Measurements from ENCODE around the gene BICDL2. TPM values are rescaled to one million over a fixed set of nuclear protein-coding genes. Genes with fewer than 3 reads are reported as not detected.
A peak's percentile ranks its signal among the peaks of the same experiment; 100 is the strongest.

The BICDL2 gene
- total RNA-seq, 2 experiments from 2014 or later = 0.20 to 0.23 TPM

- Mint-ChIP-seq H3K36me3 (ENCODE audit: low read depth) (peaks cover 2% of the 10 kb centered on the region), H3K4me1 (peaks cover 6% of the 10 kb centered on the region), H3K27me3 (peaks cover 72% of the 10 kb centered on the region), H3K9me3 (no peaks in the 10 kb centered on the region), H3K27ac (no peak overlapping the region), H3K4me3 (no peak overlapping the region)
- POLR2A ChIA-PET = no interaction called here
- CTCF ChIA-PET = interaction anchor here (0.7 to 9.4 kb wide), 5 partner anchors 8 to 502 kb away, joined by 3 to 119 read pairs (median 7); partner anchors contain the start of gene TNFRSF12A
- DNase-seq = no peak
Observed at GRCh38 chr16:3038256-3038655, 1.5 kb upstream of the BICDL2 start.

DNA sequence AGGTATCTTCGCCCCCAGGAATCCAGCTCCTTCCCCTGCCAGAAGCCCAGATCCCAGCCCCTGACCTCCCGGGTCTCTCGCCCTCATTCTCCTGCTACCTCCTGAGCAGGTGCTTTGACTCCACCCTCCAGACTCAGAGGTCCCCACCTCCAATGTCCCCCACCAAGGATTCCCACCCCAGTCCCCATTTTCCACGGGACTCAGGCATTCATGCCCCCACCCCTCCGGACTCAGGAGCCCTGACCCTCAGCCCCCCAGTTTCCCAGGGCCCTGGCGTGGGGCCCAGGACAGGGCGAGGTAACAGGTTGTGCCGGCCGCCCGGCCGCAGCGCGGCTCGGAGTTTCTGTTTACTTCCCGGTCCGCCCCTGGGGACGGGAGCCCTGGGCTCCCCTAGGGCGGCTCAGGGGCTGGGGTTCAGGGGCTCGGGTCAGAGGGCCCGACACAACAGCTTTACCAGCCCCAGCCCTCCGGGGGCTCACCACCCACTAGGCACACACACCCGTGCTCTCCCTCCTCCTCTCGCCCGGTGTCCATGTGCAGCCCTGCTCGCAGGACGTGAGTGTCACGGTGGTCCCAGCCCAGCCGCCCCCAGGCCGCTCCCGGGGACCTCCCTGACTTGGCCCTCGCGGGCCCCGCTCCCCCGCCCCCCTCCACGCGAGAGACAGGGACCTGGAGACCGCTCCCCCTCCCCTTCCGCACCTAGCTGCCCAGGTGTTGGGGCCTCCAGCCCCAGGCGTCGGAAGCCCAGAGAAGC lies 595 bp downstream of the BICDL2 start:
- Mint-ChIP-seq H3K9me3 (no peaks in the 10 kb centered on the region), H3K27ac (no peak overlapping the region), H3K27me3 (peaks cover 78% of the 10 kb centered on the region), H3K4me1 (peaks cover 14% of the 10 kb centered on the region), H3K36me3 (ENCODE audit: low read depth) (peaks cover 2% of the 10 kb centered on the region), H3K4me3 (no peak overlapping the region)
- POLR2A ChIA-PET = no interaction called here
- CTCF ChIA-PET = interaction anchor here (0.7 to 9.5 kb wide), 5 partner anchors 9 to 93 kb away, joined by 3 to 90 read pairs (median 7); partner anchors contain the start of genes CLDN6, HCFC1R1, IL32 and THOC6
- no peak for DNase-seq

DNA sequence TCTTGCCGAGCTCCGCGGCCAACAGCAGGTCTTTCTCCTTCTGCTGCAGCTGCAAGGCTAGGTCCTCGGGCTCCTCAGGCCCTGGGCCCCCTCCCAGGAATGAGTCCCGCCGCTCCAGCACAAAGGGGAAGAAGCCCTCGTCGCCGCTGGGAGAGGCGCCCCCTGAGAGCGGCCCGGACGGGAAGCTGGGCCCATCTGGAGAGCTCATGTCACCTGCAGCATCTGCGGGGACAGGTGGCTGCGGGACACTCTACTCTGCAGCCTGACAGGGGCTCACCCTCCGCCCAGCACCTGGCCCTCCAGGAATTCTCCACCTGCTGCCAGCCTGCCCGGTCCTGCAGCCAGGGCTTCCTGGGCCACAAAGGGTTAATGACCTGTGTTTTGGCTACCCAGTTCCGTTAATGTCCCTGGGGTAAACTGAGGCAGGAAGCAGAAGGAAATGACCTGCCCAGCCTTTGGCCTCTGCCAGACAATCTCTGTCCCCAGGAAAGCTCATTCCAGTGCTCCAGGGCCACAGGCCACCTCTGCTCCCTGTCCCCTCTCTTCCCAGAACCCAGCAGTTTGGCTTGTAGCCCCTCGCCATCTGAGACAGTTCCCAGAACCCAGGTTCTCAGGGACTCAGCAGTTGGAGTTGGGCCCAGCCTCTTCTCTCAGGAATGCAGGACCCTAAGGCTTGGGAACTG lies 1.3 kb downstream of the BICDL2 start:
- DNase-seq = no peak
- Mint-ChIP-seq H3K36me3 (ENCODE audit: low read depth) (peaks cover 2% of the 10 kb centered on the region), H3K27ac (no peak overlapping the region), H3K9me3 (no peaks in the 10 kb centered on the region), H3K4me3 (no peak overlapping the region), H3K27me3 (peaks cover 76% of the 10 kb centered on the region), H3K4me1 (peaks cover 16% of the 10 kb centered on the region)
- CTCF ChIA-PET = interaction anchor here (0.6 to 9.5 kb wide), 6 partner anchors 8 to 94 kb away, joined by 3 to 90 read pairs (median 5); partner anchors contain the start of genes CLDN6, HCFC1R1, IL32 and THOC6
- POLR2A ChIA-PET = no interaction called here

GRCh38 chr16:3032624-3033023 lies 4.1 kb downstream of the BICDL2 start:
- H3K27me3 Mint-ChIP-seq = peaks cover 66% of the 10 kb centered on the region

DNA sequence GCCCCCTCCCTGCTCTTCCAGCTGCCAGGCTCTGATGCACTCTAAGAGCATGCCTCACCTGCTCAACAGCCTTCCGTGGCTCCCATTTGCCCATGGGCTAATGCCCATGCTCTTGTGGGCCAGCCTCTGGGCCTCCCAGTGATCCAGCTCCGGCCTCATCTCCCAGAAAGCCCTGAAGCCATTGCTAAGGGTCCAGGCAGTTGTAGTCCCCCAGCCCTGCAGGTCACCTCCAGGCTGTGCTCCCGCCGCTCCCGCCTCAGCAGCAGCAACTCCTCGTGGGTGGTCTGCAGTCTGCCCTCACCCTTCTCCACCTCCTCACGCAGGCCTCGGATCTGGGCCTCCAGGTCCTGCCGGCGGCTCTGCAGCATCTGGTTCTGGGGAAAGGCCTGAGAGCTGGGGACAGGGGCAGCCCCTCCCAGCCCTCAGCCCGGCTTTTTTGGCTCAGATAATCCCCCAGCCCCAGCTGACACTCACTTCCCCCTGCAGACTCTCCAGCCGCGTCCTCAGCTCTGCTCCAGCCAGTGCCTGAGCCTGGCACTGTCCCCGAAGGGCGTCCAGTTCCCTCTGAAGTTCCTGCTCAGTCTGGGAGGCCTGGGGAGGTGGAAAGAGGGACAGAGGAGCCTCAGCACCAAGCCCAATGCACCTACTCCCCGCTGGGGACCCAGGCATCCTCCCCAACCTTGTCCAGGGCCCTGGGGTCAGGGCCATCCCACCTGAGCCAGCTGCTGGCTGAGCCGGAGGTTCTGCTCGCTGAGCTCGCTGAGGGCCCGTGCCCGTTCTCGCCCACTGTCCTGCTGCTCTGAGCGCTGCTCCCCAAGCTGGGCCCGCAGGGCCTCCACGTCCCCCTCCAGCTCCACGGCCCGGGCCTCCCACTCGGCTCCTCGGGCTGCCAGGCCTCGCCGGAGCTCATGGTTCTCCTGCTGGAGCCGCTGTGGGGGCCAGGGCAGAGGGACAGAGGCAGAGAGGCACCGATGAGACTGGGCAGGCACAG lies 6.2 kb downstream of the BICDL2 start:
- Mint-ChIP-seq H3K27ac (no peak overlapping the region), H3K36me3 (ENCODE audit: low read depth) (peaks cover 16% of the 10 kb centered on the region), H3K9me3 (no peaks in the 10 kb centered on the region), H3K4me1 (peaks cover 33% of the 10 kb centered on the region), H3K4me3 (peak overlapping the region; percentile 60), H3K27me3 (peaks cover 54% of the 10 kb centered on the region)
- DNase-seq = no peak
- POLR2A ChIA-PET = interaction anchor here (0.6 to 0.9 kb wide), 2 partner anchors 18 to 548 kb away, joined by 3 to 5 read pairs; no protein-coding TSS in a partner anchor
- CTCF ChIA-PET = interaction anchor here (0.6 to 9.5 kb wide), 15 partner anchors 9 to 589 kb away, joined by 3 to 119 read pairs (median 5); partner anchors contain the start of genes CLDN6, HCFC1R1, IL32 and MMP25

More at GRCh38 chr16:3032624-3033023, 4.1 kb downstream of the BICDL2 start:
- Mint-ChIP-seq H3K27ac (no peak overlapping the region), H3K4me1 (peaks cover 34% of the 10 kb centered on the region), H3K36me3 (ENCODE audit: low read depth) (peaks cover 2% of the 10 kb centered on the region), H3K9me3 (no peaks in the 10 kb centered on the region), H3K4me3 (no peak overlapping the region)
- ChIA-PET POLR2A (interaction anchor here (0.7 kb wide), 1 partner anchor 254 kb away, joined by 3 read pairs; no protein-coding TSS in a partner anchor), CTCF (interaction anchor here (0.9 to 9.5 kb wide), 11 partner anchors 9 to 115 kb away, joined by 3 to 119 read pairs (median 7); partner anchors contain the start of genes CLDN6, HCFC1R1, IL32 and MMP25)
- DNase-seq = no peak

DNA sequence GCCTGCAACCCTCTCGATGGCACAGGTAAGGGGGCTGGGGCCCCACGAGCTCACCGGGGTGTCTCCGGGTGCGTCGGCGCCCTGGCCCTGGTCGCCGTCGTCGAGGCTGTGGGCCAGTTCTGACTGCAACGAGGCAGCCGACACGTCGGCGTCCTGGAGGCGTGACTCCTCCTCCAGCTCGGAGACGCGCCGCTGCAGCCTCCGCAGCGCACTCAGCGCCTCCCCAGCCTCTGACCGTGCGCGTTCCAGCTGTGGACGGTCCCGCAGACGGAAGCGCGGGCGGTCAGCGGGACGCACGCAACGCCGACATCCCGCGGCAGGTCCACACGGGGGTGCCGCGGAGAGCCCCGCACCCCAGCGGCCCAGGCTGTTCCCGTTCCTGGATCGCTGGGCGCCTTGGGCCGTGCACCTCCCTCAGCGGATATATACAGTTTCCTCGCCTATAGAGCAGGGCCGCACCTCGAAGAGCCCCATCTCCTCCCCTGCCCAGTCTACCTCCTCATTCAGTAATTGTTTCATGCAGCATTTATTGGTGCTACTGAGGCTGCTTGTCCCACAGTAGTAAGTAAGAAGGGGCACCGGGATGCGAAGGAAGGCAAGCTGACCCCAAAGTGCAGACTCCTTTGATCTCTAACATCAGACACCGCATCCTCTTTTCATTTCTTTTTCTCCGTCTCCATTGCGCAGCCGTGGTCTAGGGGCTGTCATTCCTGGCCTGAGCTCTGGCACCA lies 7.1 kb downstream of the BICDL2 start:
- ChIA-PET POLR2A (interaction anchor here (0.6 to 1.1 kb wide), 3 partner anchors 10 to 48 kb away, joined by 3 read pairs; no protein-coding TSS in a partner anchor), CTCF (interaction anchor here (0.6 to 9.5 kb wide), 11 partner anchors 8 to 590 kb away, joined by 3 to 119 read pairs (median 16); partner anchors contain the start of genes CLDN6, HCFC1R1, IL32 and MMP25)
- H3K4me1 Mint-ChIP-seq = peaks cover 39% of the 10 kb centered on the region
- peak; percentile 58 for DNase-seq
- H3K36me3 Mint-ChIP-seq (ENCODE audit: low read depth) = peaks cover 19% of the 10 kb centered on the region
- H3K9me3 Mint-ChIP-seq = no peaks in the 10 kb centered on the region
- no peak overlapping the region for H3K27ac Mint-ChIP-seq
- H3K4me3 Mint-ChIP-seq = peak overlapping the region; percentile 60
- peaks cover 45% of the 10 kb centered on the region for H3K27me3 Mint-ChIP-seq

DNA sequence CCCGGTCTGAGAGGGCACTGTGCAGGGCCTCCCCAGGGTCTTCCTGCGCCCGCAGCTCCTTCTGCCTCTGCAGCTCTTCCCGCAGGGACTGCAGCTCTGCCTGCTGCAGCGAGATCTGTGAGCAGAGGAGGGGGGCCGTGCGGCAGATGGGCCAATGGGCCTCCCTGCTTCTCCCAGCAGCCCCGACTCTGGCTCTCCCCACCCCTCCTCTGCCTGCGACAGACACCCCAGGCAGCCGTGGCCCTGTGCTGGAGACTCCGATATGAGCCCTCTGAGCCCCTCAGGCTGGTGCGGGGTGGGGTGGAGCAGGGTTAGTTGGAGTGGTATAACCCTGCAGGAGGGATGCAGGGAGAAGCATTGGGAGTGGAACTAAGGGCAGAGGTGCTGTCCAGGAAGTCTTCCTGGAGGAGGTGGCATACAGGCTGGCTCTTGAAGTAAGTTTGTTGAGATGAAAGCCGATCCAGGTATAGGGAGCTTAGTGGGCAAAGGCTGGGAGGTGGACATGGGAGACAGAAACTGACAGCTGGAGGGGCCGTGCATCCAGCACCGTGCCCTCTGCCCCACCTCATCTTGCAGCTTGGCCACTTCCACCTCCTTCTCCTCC lies 7.9 kb downstream of the BICDL2 start:
- Mint-ChIP-seq H3K36me3 (ENCODE audit: low read depth) (peaks cover 20% of the 10 kb centered on the region), H3K9me3 (no peaks in the 10 kb centered on the region), H3K4me1 (peaks cover 43% of the 10 kb centered on the region), H3K4me3 (peak overlapping the region; percentile 60), H3K27ac (no peak overlapping the region), H3K27me3 (peaks cover 37% of the 10 kb centered on the region)
- no peak for DNase-seq
- ChIA-PET POLR2A (interaction anchor here (0.6 to 1.1 kb wide), 3 partner anchors 9 to 19 kb away, joined by 3 read pairs; partner anchors contain the start of gene TNFRSF12A), CTCF (interaction anchor here (0.5 to 9.5 kb wide), 34 partner anchors 7 to 481 kb away, joined by 3 to 119 read pairs (median 5); partner anchors contain the start of genes CLDN6, HCFC1R1, IL32 and MMP25)

DNA sequence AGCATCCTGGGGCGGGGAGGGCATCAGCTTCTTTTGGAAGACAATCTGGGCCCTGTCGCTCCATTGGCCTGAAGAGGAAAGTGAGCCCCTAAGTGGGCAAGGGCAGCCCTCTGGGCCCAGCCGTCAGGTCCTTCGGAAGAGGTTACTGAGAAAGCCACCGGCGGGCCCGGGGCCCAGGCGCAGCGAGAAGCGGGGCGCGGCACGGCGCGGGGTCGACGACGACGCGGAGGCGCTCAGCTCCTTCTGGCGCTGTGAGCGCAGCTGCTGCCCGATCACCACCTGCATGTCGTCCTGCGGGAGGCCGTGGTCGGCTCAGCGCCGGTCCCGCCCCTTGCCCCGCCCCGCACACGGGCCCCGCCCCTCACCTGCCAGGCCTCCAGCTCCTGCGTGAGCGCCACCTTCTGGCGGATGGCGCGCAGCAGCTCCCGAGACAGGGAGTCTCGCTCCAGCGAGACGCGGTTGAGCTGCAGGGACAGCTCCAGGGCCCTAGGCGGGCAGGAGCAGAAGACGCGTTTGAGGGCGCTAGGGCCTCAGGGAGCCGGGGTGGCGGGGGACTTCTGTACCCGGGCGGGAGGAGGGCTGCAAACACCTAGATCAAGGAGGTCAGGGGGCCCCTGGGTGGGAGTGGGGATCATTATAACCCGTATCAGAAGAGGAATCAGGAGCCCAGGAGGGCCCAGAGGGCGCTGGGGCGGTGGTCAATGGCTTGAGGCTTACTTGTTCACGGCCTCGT lies 8.6 kb downstream of the BICDL2 start:
- Mint-ChIP-seq H3K36me3 (ENCODE audit: low read depth) (peaks cover 19% of the 10 kb centered on the region), H3K27ac (peak overlapping the region; percentile 78), H3K9me3 (no peaks in the 10 kb centered on the region), H3K27me3 (peaks cover 30% of the 10 kb centered on the region), H3K4me1 (peaks cover 48% of the 10 kb centered on the region), H3K4me3 (peak overlapping the region; percentile 38)
- peak; percentile 88 for DNase-seq
- ChIA-PET POLR2A (interaction anchor here (0.5 to 0.9 kb wide), 2 partner anchors 8 to 89 kb away, joined by 3 read pairs; partner anchors contain the start of gene TNFRSF12A), CTCF (interaction anchor here (0.5 to 9.5 kb wide), 39 partner anchors 7 to 482 kb away, joined by 3 to 119 read pairs (median 4); partner anchors contain the start of genes BICDL2, CLDN6, HCFC1R1 and IL32)

GRCh38 chr16:3027489-3027795 lies 9.3 kb downstream of the BICDL2 start:
- peaks cover 19% of the 10 kb centered on the region for H3K36me3 Mint-ChIP-seq (ENCODE audit: low read depth)
- H3K4me3 Mint-ChIP-seq = no peak overlapping the region
- POLR2A ChIA-PET = no interaction called here

More at GRCh38 chr16:3027489-3027795, 9.3 kb downstream of the BICDL2 start:
- Mint-ChIP-seq H3K4me1 (peaks cover 52% of the 10 kb centered on the region), H3K9me3 (no peaks in the 10 kb centered on the region), H3K27me3 (peaks cover 23% of the 10 kb centered on the region), H3K27ac (no peak overlapping the region)
- no peak for DNase-seq
- CTCF ChIA-PET = interaction anchor here (0.7 to 9.5 kb wide), 28 partner anchors 6 to 483 kb away, joined by 3 to 119 read pairs (median 5); partner anchors contain the start of genes BICDL2, CLDN6, HCFC1R1 and IL32
